SJCRH30 (cell line): ENCODE measurements around the gene POMT2. TPM values are rescaled to one million over a fixed set of nuclear protein-coding genes. Genes with fewer than 3 reads are reported as not detected.

Experiments
- DNase-seq, 2 experiments: peaks; one replicate each; pipeline ENCODE4 v3.0.0-alpha.2; 2015 to 2020
- H3K27ac ChIP-seq: fragments of 250-450 bp; sonication (Bioruptor Pico); 2 replicates; pipeline ENCODE4 v1.5.1; 2020; ENCODE audit warnings: mild to moderate bottlenecking, moderate library complexity
- H3K27me3 ChIP-seq: fragments of 250-450 bp; sonication (Bioruptor Pico); 2 replicates; pipeline ENCODE4 v1.5.1; 2020; ENCODE audit warnings: mild to moderate bottlenecking, moderate library complexity
- H3K36me3 ChIP-seq: fragments of 250-450 bp; sonication (Bioruptor Pico); 2 replicates; pipeline ENCODE4 v1.5.1; 2020; ENCODE audit warnings: mild to moderate bottlenecking, moderate library complexity
- H3K4me1 ChIP-seq: fragments of 250-450 bp; sonication (Bioruptor Pico); 2 replicates; pipeline ENCODE4 v1.5.1; 2020; ENCODE audit warnings: mild to moderate bottlenecking, moderate library complexity
- H3K4me3 ChIP-seq: fragments of 250-450 bp; sonication (Bioruptor Pico); 2 replicates; pipeline ENCODE4 v1.5.1; 2020; ENCODE audit warnings: mild to moderate bottlenecking, moderate library complexity
- H3K9me3 ChIP-seq: fragments of 250-450 bp; sonication (Bioruptor Pico); replicated peaks from 2 replicates; pipeline ENCODE4 v1.5.1; 2020; ENCODE audit warnings: mild to moderate bottlenecking, moderate library complexity
- total RNA-seq: library from RNA; depleted of rRNA; stranded (reverse); fragments of >200 nt; shearing (Covaris generic); gene quantifications from 2 replicates; pipeline ENCODE4 v1.2.3, GENCODE V29; 2014

Gene POMT2
- total RNA-seq, 1 experiment from 2014 or later, result 30.2 TPM

DNA sequence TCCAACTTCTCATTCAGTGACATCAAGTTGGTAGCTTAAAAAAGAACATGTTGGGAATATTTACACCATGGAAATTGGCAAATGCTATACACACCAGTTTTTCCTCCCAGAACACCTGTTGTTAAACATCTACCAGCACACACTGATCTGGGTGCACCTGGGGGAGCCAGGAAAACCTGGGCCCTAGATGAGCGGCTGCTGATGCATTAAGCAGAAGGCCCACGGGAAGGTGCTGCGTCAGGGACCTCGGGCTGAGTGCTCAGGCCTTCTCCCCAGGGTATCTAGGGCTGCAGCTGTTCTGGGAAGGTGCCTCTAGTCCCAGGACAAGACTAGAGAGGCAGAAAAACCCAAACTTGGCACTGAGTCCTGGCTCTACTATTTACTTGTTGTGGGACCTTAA lies 46.9 kb downstream of the POMT2 start:
- Histone ChIP-seq H3K4me3 (no peak overlapping the region), H3K27me3 (no peaks in the 10 kb centered on the region), H3K4me1 (0 out of 2 replicates have a peak, but pooled peaks cover 2% of the 10 kb centered on the region), H3K27ac (no peak overlapping the region), H3K36me3 (no peaks in the 10 kb centered on the region), H3K9me3 (no peaks in the 10 kb centered on the region)
- DNase-seq, result no peak

DNA sequence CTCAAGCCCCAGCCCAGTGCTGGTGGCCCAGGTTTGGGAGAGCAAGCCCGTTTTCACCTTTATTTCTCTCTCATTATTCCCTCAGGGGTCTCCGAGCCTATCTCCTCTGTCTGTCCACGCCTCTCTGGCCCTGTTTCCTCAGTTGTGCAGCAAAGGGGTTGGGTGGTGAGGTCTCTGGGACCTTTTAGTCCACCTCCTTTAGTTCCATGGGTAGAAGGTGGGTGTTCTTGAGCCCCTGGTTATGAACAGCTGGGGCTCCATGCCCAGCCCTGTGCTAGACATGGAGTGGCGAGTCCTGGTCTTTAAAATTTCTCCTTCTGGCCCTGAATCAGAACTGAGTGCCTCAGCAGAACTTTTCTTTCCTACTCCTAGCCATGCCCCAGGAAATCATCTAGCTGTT lies 48.4 kb downstream of the POMT2 start:
- H3K4me1 ChIP-seq, result 0 out of 2 replicates have a peak, but pooled peaks cover 2% of the 10 kb centered on the region
- no peaks in the 10 kb centered on the region for H3K27me3 ChIP-seq
- no peak for DNase-seq
- no peaks in the 10 kb centered on the region for H3K36me3 ChIP-seq
- no peak overlapping the region for H3K27ac ChIP-seq
- H3K9me3 ChIP-seq, result no peaks in the 10 kb centered on the region
- no peak overlapping the region for H3K4me3 ChIP-seq

DNA sequence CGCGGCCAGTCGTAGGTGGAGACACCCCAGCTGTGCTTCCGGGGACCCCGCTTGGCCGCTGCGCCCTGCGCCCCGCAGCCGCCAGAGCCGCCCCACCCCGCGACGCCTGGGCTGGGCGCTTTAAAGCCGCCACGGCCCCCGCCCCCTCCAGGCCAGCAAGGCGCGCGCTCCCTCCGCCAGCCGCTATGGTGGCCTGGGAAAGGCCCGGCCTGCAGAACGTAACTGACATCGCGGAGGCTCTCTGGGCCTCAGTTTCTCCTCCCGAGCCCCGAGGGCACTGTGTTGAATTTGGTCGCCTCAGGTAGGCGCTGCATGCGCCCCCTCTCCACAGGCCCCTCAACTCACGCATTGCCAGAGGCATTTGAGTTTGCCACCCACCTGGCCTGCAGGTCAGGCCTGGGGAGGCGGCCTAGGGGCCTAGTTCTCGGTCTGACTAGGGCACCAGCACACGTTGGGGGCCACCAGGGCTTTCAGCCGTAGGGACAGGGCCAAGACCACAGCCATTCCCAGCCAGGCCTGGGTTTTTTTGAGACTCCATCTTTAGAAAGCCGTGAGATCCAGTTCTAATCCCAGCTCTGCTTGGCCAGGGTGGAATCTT lies 49.5 kb downstream of the POMT2 start, which contains the start of gene NGB:
Gene NGB, minus strand, starts transcription at position 94 of the 598 bp plus-strand sequence. CDS start 269 bp downstream, outside the sequence.
- Histone ChIP-seq H3K4me3 (no peak within 1 kb of the TSS), H3K27me3 (no peaks in the 10 kb centered on the region), H3K9me3 (no peaks in the 10 kb centered on the region), H3K27ac (no peak within 1 kb of the TSS), H3K36me3 (no peaks in the 10 kb centered on the region), H3K4me1 (0 out of 2 replicates have a peak, but pooled peaks cover 2% of the 10 kb centered on the region)
- DNase-seq, result no peak

DNA sequence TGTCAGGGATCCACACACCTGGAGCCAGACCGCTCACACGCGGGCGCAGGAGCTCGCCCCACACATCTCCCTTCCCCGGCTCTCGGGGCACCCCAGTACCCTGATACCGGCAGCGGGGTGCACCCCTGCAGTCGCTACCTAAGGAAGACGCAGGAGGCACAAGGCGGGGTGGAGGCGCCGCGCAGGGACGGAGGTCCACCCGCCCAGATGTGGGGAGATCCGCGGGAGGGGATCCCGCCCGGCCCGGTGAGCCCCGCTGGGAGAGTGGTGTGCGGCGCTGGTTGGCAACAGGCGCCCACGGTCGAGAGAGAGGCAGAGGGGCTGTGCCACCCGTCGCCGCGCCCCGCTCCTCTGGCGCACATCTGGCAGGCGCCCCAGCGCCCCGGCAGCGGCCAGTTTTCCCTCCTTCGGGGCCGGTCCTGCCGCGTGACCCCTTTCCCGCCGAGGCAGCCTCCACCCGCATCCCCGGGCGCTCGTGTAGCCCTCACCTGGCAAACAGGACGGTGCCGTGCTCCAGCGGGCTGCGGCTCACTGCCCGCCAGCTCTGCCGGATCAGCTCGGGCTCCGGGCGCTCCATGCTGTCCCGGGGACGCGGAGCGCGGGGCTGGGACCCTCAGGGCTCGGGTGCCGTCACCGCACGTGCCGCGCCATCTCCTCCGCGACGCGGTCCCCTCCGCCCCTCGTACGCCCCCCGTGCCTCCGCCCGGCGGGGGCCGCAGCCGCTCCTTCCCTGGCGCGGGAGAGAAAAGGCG lies 50.1 kb downstream of the POMT2 start:
- Histone ChIP-seq H3K9me3 (no peaks in the 10 kb centered on the region), H3K4me1 (0 out of 2 replicates have a peak, but pooled peaks cover 2% of the 10 kb centered on the region), H3K27ac (no peak overlapping the region), H3K4me3 (no peak overlapping the region), H3K36me3 (no peaks in the 10 kb centered on the region), H3K27me3 (no peaks in the 10 kb centered on the region)
- DNase-seq, result no peak

DNA sequence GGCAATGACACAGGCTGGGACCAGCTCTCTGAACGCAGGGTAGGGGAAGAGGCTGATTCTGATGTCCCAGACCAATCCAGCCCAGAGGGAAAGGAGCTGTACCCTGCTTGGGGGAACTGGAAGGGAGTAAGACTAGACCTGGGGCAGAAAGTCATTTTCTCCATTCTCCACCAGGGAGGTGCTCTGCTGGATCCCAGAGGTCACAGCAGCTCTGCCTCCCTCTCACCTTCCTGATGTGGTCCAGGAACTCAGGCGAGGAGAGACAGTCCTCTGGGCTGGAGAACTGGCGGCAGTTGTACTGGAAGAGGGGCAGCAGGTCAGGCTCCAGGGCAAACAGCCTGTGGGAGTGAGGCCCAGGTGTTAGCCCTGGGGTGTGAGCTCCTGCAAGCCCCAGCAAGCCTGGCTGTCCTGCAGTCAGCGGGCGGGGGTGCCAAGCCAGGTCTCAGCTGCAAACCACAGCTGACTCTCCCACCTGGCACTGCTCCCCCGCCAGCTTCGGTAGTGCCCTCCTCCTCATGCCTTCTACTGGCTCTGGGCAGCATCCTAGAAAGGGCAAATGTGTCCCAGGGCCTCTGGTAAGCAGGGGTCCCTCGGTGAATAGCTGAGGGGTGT lies 51.6 kb downstream of the POMT2 start:
- DNase-seq, result peak; percentile 42 to 50
- Histone ChIP-seq H3K4me3 (no peak overlapping the region), H3K9me3 (no peaks in the 10 kb centered on the region), H3K27ac (no peak overlapping the region), H3K36me3 (no peaks in the 10 kb centered on the region), H3K27me3 (no peaks in the 10 kb centered on the region), H3K4me1 (0 out of 2 replicates have a peak, but pooled peaks cover 2% of the 10 kb centered on the region)

DNA sequence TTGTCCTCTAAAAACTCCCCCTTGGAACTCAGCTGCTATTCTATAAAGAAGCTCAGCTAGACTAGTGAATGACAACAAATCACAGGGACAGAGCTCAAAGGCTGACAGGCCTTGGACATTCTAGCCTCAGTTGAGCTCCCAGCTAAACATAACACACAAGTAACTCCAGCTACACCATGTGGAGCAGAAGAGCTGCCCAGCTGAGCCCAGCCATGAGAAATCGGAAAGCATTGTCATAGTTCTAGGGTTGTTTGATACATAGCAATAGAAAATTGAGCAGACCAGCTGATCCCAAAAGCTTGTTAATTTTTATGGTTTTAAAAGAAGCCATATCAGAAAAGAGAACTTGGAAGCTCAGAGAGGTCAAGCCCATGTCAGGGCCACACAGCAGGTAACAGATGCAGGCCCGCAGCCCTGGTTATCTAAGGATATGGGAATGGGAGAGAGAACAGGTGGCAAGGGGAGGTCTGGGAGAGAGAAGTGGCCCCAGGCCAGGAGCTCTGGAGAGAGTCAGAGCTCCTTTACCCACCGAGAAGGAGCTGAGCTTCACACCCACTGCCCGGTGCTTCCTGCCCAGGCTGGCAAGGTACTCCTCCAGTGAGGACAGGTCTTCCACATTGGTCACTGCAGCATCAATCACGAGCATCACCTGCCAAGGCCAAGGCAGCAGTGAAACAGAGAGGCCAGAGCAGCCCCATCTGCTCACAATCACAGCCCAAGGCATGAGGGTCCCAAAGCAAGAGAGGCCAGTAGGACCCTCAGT lies 52.6 kb downstream of the POMT2 start:
- H3K27ac ChIP-seq, result no peak overlapping the region
- no peak overlapping the region for H3K4me3 ChIP-seq
- 0 out of 2 replicates have a peak, but pooled peaks cover 2% of the 10 kb centered on the region for H3K4me1 ChIP-seq
- DNase-seq, result no peak
- H3K27me3 ChIP-seq, result no peaks in the 10 kb centered on the region
- H3K9me3 ChIP-seq, result no peaks in the 10 kb centered on the region
- no peaks in the 10 kb centered on the region for H3K36me3 ChIP-seq

DNA sequence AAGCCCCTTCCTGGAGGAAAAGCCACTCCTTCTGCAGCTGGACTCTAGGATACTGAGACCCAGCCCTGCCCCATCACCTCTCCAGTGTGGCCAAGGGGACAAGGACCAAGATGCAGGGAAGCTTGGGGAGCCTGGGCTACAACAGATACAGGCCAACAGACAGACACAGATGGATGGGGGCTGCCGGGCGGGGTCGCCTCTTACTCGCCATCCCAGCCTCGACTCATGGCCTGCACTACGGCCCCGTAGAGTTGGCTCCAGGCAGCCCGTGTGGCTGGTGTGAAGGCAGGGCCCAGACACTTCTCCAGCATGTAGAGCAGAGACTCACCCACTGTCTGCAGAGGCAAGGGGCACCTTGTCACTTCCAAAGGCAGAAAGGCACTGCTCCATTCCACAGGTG lies 54.3 kb downstream of the POMT2 start:
- no peaks in the 10 kb centered on the region for H3K9me3 ChIP-seq
- H3K27me3 ChIP-seq, result no peaks in the 10 kb centered on the region
- H3K27ac ChIP-seq, result no peak overlapping the region
- H3K4me1 ChIP-seq, result 0 out of 2 replicates have a peak, but pooled peaks cover 2% of the 10 kb centered on the region
- DNase-seq, result no peak
- no peak overlapping the region for H3K4me3 ChIP-seq
- no peaks in the 10 kb centered on the region for H3K36me3 ChIP-seq

DNA sequence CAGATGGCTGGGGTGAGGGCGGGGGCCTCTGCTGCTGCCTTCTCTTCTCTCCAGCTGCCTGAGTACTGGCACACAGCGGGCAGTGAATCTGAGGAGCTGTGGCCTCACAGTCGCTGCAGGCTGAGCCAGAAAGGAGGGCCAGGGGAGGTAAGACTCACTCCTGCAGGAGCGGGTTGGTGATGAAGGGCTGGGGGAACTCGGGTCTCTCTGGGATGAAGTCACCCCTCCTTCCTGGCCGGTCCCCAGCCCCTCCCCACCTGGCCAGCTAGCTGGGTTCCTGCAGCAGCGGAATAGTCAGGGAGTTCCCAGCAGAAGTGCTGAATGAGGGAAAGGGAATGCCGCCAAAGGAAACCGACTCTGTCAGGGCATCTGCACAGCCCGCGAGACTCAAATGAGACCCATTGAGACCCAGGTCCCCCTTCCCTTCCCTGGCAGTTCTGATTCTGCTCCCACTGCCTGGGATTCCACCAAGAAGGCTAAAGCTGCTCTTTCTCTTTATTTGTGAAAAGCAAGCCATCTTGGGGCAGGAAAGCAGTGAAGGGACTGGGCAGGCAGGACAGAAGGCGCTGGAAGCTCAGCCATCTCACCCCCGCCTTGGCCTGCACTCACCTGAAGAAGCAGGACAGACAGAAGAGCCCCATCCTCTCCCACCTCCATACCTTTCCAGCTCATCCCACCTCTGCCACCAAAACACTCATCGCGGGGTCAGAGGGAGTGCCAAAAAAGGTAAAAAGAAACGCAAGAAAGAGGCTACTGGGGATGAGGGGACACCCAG lies 54.9 kb downstream of the POMT2 start:
- Histone ChIP-seq H3K27me3 (no peaks in the 10 kb centered on the region), H3K27ac (no peak overlapping the region), H3K4me1 (0 out of 2 replicates have a peak, but pooled peaks cover 2% of the 10 kb centered on the region), H3K36me3 (no peaks in the 10 kb centered on the region), H3K4me3 (no peak overlapping the region), H3K9me3 (no peaks in the 10 kb centered on the region)
- no peak for DNase-seq

DNA sequence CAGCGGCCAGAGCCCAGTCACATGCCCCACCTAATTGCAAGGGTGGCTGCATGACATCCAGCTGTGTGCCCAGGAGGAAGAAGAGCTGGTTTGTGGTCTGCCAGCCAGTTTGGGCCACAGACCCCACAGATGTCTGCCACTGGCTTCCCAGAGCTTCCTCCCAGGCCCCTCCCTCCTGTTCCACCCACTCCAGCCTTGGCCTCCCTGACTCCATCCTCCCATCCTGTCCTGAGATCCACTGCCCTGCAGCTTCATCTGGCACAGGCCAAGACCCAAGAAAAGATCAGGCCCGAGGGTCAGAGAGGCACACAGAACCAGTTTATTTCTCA lies 55.5 kb downstream of the POMT2 start:
- no peak overlapping the region for H3K4me3 ChIP-seq
- DNase-seq, result no peak
- H3K4me1 ChIP-seq, result 0 out of 2 replicates have a peak, but pooled peaks cover 2% of the 10 kb centered on the region
- no peaks in the 10 kb centered on the region for H3K36me3 ChIP-seq
- H3K27me3 ChIP-seq, result no peaks in the 10 kb centered on the region
- no peak overlapping the region for H3K27ac ChIP-seq
- H3K9me3 ChIP-seq, result no peaks in the 10 kb centered on the region

DNA sequence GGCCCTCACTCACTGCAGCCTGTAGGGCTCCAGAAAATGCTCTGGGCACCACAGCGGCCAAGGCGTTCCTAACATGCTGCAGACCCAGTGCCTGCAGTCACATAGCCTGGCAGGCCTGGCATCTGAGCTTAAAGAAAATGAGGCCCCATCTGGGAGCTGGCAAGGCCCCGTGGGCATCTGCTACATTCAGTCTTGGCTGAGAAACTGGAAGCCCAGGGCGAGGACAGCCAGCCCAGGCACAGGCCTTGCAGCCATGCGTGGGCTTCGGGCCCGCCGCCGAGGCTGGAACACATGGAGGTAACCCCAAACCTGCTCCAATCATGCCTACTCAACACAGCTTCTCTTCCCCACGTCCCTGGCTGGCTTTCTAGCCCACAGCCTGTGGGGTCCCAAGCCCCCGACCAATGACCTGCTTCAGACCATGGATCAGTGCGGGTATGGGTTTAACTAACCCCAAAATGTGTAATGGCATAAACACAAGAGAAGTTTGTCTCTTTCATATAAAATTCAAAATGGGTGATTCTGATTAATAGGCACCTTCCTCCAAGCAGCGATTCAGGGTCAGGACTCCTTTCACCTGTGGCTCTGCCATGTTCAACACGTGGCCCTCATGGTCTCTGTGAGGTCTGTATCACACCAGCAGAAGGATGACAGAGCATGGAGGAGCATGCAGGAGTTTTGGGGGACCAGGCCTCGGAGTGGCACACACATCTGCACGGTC lies 56.1 kb downstream of the POMT2 start:
- Histone ChIP-seq H3K36me3 (no peaks in the 10 kb centered on the region), H3K27me3 (no peaks in the 10 kb centered on the region), H3K27ac (no peak overlapping the region), H3K4me1 (0 out of 2 replicates have a peak, but pooled peaks cover 2% of the 10 kb centered on the region), H3K9me3 (no peaks in the 10 kb centered on the region), H3K4me3 (no peak overlapping the region)
- DNase-seq, result no peak

DNA sequence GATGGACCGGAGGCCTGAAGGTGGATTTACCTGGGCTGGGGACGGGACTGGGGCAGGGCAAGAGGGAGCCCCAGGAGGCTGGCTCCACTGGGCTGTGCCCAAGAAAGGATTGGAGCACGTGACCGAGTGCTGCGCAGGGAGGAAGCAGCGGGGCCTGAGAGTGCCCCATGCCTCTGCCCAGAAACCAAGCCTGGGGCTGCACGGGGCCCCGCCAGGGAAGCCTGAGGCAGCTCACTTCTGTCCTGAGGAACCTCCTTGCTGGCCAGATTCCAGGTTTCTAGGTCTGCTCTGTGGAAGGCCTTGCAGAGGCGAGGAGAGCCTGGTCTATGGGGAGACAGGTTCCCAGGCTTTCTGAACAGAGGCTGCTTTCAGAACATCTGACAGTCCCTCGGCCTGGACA lies 60.1 kb downstream of the POMT2 start:
- H3K27me3 ChIP-seq, result no peaks in the 10 kb centered on the region
- no peak overlapping the region for H3K27ac ChIP-seq
- no peaks in the 10 kb centered on the region for H3K9me3 ChIP-seq
- H3K4me3 ChIP-seq, result no peak overlapping the region
- H3K4me1 ChIP-seq, result no peaks in the 10 kb centered on the region
- no peaks in the 10 kb centered on the region for H3K36me3 ChIP-seq
- DNase-seq, result peak; percentile 37 to 55

DNA sequence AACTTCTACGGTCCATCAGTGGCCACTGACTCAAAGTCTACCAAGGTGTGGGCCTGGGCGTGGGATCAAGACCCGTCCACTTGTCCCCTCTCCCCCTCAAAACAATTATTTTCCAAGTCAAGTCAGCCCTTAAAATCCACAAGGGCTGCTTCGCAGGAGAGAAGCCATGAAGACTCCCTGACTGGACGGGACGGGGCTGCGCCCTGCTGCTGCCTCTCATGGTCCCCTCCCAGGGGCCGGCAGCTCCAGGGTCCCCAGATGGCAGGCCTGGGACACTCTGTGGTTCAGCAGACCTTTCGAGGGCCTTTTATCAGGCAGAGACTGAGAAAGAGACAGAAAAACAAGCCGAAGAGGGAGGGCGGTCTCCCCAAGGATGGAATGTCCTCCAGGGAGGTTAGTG lies 60.5 kb downstream of the POMT2 start:
- no peaks in the 10 kb centered on the region for H3K4me1 ChIP-seq
- H3K27me3 ChIP-seq, result no peaks in the 10 kb centered on the region
- H3K27ac ChIP-seq, result no peak overlapping the region
- H3K9me3 ChIP-seq, result no peaks in the 10 kb centered on the region
- H3K4me3 ChIP-seq, result no peak overlapping the region
- no peak for DNase-seq
- H3K36me3 ChIP-seq, result no peaks in the 10 kb centered on the region

DNA sequence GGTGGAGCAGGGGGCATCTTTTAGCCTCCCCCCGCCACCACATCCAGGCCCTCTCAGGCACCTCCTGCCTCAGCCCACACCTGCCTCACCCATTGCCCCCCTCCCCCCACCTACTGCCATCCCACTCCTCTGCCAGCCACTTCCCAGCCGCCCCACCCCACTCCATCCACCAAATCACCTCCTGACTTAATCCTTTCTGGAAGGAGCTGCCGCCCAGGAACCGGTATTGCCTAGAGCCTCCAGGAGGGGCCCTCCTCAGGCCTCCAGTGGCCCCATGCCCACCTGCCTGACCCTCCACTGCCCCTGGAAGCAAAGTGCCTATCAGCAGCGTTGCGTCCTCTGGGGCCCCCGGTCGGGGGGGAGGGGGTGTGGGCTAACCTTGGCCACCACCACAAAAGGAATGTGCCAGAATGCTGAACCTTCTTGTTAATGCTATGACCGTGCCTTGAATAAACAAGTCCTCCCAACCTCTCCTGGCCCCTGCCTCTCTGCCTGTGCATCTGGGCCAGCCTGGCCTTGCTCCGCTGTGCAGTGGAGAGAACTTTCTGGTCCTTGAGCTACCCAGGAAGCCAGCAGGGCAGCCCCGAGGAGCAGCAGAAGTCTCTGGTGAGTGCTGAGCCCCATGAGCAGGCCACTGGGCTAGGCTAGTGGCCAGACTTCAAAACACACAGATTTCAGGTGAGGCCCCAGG lies 61.5 kb downstream of the POMT2 start:
- Histone ChIP-seq H3K27ac (no peak overlapping the region), H3K36me3 (no peaks in the 10 kb centered on the region), H3K27me3 (no peaks in the 10 kb centered on the region), H3K4me1 (no peaks in the 10 kb centered on the region), H3K9me3 (no peaks in the 10 kb centered on the region), H3K4me3 (no peak overlapping the region)
- no peak for DNase-seq
